Brain pericyte (primary cell): ENCODE results near the gene UTP11.
"Not testable (repeated sequence)": the region's sequence is repeated elsewhere in the genome, so short reads cannot be mapped to it uniquely, and the experiment has no call there.

Experiments
- DNase-seq: peaks from one replicate; pipeline ENCODE4 v3.0.0-alpha.2; 2012; ENCODE audit warnings: low read depth, low spot score

Gene UTP11

DNA sequence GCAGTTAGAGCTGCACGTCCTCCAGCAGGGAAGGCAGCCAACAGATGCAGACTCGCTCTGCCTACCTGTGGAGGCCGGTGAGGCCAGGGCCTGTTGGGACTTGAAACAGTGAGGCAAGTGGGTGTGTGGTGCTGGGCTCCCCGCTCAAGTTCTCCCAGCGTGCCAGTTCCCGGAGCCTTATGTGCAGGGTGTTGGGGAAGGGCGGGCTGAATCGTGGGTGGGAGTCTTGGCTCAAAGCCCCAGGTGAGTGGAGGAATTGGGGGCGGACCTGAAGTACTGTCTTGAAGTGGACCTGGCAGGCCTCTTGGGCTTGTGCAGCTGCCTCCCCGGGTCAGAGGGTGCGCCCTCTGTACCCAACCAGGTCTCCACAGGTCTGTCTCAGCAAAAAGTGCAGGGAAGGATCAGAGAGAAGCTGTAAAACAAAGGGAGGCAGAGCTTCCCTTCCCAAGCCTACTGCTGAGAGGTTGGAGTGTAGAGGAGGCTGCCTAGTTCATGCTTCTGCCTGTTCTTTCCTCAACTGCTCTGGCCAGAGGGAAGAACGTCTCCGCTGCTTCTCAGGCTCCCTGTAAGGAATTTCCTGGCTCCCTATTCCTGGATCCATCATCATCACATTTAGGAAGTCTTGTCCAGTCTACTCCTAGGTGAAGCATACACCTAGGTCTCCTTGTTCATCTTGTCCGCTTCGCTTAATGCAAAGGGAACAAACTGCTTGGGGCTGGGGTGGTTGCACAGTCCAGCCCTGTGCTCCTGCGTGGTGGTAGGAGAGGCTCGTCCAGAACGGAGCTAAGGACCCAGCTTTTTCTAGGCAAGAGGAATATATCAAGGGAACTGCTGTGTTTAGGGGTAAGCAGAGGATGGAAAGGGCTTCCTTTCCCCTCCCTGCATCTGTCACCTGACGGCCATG, 14.9 kb downstream of the UTP11 start:
- DNase-seq = no peak

DNA sequence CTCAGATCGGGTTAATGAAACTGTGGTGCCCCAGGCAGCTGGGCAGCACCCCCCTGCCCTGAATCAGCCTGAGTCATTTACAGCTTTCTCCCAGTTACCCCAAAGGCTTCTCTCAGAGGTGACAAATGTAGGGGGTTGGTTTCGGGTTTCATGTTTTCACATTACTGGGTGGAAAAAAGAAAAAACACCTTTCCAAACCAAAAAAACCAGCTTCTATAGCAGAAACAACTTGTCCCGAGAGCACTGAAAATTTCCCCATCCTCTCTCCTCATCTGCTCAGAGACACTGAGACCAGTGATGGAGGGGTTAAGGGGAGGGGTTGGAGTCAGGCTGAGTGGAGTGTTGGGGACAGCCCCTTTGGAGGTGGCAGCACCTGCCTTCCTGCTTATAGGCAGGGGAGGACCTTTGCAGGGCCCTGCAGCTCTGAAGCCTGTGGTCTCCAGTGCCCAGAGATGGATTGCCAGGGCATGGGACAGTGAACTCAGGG, 15.6 kb downstream of the UTP11 start:
- no peak for DNase-seq

DNA sequence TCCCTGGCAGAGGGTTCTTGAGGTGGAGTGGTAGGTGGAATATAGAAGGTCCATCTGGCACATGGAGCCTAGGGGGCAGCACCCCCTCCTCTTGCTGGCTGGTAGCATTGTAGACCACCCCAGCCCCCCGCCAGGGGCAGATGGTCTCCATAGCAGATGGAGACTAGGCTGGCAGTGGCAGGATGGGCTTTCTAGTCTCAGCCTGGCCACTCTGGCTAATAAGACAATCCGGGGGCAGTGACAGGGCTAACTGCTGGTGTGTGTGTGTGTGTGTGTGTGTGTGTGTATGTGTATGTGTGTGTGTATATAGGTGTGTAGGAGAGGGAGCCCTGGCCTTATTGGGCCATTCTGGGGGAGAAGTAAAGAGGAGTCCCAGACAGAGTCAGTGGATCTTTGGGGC, 16.1 kb downstream of the UTP11 start:
- no peak for DNase-seq

DNA sequence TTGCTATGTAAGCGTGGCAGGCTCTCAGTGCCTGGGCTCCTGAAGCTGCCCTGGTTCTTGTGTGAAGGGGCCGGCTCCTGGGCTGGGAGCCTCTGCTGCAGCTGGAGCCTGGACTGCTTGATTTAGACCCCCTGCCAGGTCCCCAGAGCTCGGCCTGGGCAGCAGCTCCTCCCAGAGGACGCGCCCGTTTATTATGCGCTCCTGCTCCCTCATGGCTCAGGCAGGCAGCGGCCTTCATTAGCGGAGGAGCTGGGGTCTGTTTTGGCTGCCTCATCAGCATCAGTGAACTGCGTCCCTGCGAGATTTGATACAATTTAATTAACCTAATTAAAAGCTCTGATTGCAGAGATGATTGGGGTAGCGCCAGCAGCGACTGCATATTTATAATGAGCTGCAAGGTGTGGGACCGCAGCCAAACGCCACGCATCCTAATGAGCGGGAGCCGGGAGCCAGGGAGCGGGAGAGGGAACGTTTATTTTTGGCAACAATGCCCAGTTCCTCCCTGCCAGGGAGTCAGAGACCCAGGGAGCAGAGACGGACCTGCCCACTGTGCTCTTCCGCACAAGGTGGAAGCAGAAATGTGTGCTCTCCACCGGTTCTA, 16.6 kb downstream of the UTP11 start:
- DNase-seq = no peak

DNA sequence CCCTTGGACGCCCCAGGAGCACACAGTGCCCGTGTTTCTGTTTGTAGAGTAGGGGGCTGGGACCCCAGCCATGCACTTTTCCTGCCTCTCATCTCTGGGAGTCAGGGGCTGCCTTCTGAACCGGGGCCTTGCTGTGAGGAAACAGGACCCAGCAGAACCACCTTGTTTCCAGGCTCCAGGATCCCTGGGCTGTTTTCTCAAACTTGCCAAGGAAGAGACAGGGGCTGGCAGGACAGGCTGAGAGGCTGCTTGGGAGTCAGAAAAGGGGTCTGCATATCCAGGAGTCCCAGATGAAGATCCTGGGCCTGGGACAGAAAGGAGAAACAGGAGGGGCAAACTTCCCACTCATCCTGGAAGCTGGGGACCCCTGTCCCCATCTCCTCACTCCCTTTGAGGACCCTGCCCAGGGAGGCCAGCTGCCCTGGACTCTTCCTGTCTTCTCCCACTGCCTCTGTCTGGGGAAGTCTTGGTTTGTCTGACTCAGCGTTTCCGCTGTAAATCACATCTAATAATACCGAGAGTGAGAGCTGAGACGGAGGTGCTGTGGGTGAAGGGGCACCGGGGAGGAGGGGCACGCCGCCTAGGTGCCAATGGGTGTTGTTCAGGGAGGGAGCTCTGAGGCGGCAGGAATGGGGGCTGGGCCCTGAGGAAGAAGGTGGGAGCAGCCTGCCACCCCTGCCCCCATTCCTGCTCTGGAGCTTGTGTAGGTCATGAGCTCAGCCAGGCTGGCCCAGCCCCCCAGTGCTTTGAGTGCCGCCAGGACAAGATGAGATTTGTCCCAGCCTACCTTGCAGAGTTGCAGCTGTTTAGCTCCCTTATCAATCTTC, 17.4 kb downstream of the UTP11 start:
- DNase-seq = no peak

DNA sequence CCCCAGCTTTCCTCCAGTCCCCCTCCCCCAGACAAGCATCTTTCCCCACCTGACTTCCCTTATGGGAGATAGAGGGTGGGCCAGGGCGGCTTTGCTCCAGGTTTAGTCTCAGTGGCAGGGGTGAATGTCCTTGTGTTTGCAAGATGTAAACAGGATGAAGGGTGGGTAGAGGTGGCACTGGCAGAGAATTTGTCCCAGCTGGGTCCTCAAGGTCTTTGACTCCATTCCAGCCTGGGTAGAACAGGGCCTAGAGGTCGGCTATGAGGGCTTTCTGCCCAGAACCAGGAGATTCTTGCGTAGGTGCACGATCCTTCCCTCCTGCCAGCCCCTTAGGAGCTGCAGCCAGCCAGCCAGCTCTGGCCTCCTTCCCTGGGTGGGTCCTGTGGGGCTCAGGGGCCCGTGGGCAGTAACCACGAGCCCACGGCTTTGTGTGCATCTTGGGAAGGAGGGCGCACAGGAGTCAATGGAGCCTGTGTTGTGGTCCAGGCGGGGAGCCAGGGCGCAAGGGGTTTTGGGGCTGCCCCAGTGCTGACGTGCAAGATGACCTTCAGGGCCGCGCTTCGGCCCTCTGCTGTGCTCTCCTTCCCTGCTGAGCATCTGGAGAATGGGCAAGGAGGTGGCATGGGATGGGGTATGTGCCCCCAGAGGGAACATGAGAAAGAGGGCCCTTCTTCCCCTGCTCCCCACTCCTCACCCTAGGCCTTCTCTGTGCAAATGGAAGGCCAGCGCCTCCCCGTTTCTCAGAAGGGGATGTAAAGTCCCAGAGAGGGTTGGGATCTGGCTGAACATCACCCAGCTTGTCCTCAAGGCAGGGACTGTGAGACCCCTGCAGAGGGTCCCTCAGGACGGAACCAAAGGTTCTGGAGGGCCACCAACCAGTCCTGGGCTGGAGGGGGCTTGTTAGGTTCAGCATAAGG, 18.3 kb downstream of the UTP11 start:
- no peak for DNase-seq

DNA sequence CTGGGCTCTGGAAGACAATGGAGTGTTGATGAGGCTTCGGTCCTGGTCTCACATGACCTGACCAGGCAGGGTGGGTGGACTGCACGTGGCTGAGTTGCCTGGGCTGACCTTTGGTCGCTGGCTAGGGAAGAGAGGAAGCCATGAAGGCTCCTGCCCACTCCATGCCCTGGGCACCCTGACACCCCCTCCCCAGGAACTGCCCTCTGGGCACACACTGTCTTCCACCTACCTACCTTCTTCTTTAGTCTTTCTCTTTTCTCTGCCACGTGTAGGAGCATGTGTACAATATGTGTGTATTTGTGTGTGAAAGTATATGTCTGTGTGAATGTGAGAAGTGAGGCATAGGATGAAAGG, 19.0 kb downstream of the UTP11 start:
- no peak for DNase-seq

DNA sequence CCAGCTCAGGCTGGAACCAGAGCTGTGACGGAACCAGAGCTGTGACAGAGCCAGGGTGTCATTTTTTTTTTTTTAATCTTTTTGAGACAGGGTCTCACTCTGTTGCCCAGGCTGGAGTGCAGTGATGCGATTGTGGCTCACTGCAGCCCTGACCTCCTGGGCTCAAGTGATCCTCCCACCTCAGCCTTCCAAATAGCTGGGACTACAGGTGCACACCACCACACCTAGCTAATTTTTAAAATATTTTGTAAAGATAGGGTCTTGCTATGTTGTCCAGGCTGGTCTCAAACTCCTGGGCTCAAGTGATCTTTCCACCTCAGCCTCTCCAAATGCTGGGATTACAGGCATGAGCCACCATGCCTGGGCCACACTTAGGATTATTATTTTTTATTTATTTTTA, 20.5 kb downstream of the UTP11 start:
- DNase-seq = not testable (repeated sequence)

DNA sequence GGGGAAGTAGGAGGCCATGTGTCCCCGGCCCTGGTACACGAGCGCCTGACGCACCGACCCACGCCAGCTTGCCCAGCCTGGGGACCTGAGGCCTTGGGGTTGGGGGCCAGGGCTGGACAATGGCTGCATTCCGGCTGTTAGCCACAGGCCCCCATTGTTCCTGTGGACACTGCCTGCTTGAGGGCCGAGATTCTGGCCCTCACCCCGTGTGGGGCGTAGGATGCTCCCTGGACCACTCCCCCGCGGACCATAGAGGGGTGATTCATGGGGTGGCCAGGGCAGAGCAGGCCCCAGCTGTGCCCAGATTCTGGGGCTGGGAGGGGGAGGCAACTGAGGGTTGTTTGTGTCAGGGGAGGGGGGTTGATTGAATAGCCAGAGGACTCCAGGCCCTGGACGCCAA, 22.3 kb downstream of the UTP11 start:
- DNase-seq = no peak

DNA sequence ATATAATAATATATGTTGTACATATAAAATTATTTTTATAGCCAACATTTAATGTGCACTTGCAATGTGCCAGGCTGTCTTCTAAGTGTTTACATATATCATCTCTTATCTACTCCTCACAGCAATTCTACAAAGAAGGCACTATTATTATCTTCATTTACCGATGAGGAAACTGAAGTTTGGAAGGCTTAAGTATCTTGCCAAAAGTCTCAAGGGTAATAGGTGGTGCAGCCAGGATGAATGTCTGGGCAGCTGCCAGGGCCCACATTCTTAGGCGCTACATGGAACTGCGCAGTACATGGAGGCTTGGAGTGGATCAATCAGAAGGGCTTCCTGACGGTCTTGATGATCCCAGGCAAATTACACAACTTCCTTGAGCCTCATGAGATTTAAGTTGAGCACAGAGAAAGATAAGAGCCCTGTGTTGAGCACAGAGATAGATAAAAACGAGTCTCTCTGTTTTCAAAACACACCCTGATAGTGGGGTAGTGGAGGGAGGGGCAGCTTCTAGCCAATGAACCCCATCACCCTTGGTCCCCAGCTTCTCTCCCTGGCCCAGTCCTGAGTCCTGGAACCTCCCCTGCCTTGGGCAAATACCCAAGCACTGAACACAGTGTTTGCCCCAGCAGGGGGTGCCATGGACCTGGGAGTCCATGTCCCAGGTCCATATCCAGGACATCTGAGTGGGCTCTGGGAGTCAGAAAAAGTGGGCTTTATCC, 24.8 kb downstream of the UTP11 start:
- DNase-seq = no peak

DNA sequence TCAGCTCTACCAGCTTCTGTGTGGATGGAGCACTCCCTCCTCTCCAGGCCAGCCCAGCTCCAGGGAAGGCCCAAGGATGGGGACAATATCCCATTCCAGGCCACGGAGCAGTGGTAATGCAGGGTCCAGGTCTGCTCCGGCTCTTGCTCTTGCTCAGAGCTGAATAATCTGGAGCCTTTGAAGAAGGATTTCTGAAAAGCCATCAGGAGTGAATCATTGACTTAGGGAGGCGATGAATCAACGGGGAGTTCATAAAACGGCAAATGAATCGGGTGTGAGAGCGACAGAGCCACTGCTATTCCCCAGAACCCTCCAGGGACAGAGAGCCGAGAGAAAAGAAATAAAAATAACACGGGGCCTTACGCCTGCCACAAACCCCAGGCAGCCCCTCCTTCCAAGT, 26.3 kb downstream of the UTP11 start:
- no peak for DNase-seq

DNA sequence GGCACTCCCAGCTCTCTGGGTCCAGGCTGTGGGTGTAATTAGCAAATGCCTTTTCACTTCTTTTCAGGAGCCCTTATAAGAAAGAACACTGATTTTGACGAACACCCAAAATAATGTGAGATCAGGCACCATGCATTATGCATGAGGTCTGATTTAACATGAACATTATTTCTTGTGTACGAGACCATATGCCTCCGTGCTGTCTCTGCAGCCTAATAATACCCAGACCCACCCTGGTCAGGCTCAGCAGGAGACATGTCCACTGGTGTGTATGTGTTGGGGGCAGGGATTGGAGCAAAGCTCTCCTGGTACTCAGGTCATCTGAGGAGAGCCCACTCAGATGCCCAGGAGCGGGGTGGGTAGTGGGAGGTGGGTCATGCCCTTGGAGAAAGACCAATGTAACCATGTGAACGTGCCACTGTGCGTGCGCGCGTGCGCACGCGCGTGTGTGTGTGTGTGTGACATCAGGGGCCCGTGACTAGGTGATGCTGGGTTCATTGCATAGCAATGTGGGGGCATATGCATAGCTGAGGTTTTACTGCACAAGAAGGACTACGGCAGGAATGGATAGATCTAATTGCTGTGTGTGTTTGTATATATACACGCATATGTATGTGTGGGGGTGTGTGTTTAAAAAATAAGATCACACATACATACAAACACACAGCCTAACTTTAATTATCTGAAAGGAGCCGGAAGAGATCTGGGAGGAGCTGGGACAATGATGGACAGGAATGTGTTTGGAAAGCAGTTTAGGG, 27.0 kb downstream of the UTP11 start:
- DNase-seq = no peak

DNA sequence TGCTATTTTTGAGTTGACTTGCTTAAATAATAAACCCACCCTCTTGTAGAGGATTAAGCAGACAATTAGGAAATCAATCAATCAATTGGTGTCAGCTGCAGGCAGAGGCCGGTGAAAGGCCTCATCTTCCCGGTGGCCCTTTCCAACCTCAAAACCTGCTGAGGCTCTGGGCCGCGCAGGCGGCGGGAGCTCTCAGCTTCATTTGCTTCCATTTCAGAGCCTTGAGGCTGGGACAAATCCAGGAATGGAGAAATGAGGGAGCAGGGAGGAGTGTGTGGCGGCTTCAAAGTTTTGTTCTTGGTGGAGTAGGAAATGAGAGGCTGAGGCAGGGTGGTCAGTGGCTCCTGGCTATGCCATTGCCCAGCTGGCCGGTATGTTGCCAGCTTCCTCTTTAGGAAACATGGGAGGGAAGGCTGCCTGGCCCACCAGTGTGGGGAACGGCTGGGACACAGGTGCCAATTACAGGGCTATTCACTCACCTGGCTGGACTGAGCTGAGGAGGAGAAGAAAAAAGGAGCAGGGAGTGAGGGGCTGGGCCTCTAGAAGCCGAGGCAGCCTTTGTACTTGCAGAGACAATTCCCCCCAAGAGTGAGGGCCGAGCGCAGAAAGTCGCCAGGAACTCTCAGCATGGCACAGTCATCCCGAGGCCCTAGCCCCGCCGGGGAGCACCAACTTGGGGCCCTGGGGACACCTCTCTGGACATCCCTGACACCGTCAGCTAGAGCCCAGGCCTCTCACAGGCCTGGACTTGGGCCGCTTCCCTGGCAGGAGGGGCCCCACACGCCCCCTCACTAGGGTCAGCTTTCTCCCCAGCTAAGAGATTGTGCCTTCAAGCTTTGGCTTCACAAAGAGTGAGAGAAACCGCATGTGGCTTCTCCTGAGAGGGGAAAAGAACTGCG, 29.7 kb downstream of the UTP11 start:
- no peak for DNase-seq

DNA sequence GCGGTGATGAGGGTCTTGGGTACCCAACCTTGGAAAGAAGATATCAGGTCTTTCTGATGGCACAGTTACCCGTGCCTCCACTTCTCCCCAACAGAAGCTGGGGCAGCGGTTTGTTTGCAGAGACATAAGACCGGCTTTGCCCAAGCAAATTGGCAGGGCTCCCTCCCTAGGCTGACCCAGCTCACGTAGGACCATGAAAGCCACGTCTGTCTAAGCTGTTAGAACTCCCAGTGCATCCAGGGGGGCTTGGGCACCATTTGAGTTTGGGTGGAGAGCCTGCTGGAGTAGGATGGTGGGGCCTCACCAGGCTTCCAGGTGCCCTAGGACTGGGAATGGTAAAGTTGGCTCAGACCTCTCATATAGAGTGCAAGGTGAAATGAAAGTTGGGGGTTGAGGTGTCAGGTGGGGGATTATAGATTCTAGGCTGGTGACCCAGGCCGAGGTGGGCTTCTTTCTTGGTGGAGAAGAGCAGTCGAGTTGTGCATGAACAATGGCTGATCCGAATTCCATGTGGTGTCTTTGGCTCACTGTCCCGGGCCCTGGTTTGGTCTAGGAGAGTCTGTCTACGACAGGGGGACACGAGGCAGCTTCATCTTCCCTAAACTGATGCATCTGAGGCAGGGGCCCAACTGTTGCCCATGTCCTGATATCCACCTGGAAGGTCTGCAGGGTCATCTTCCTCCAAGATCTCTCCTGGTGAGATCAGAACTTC, 30.7 kb downstream of the UTP11 start:
- DNase-seq = no peak

DNA sequence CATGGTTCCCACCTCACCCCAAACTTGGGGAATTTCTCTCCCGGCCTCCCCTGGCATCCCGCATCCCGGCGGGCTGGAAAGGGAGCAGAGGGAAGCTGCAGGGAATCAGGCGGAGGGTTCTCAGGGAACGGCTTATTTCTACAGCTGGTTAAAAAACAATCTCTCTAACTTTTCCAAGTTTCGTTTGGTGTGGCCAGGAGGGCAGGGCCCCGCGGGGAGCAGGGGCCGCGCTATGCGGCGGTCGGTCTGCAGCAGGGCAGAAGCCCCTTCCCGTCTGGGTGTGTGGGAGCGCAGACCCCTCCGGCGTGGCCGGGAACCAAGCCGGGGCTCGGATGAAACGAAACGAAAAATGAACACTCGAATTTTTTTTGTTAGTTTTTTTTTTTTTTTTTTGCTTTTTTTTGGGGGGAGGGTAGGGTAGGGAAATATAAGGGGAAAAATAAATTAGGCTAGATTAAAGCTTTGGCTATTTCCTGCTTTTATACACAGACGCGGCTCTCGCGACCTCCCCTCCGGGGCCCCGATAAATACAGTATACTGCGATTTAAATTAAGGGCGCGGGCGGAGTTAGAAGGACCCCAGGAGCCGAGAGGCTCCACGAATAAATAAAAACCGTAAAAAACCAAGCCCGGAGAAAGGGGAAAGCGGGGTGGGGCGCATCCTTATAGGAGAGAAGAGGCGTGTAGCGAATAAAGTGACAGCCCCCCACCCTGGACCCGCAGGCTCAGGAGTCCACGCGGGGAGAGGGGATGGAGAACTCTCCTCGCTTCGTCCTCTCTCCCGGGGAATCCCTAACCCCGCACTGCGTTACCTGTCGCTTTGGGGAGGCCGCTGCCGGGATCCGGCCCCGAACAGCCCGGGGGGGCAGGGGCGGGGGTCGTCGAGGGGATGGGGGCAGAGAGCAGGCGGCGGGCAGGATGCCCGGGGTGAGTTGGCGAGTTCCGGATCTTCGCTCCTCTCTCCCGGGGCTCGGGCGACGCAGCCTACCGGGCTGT, 32.0 kb downstream of the UTP11 start:
- no peak for DNase-seq

DNA sequence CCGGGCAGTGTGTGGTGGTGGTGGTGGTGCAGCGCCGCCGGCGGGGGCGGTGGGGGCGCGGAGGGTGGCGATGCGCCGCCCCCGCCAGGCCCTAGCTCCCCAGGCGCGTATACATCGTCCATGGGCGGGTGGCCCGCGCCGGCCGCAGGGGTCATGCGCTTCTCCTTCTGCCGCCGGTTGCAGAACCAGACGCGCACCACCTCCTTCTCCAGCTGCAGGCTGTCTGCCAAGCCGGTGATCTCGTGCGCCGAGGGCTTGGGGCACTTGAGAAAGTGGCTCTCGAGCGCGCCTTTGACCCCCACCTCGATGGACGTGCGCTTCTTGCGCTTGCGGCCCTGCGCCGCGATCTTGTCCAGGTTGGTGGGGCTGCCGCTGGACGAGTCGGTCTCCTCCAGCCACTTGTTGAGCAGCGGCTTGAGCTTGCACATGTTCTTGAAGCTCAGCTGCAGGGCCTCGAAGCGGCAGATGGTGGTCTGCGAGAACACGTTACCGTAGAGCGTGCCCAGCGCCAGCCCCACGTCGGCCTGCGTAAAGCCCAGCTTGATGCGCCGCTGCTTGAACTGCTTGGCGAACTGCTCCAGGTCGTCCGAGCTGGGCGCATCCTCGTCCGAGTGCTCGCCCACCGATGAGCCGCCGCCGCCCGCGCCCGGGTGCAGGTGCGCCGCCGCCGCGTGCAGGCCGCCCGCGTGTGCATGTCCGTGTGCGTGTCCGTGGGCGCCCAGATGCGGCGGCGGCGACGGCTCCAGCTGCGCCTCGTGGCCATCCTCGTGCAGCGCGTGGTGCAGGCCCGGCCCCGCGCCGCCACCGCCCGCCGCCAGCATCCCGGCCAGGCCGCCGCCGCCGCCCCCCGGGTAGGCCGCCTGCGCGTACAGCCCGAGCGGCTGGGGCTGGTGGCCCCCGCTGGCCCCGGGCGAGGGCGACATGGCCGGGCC, 33.1 kb downstream of the UTP11 start:
- DNase-seq = no peak
